DOHH2 (cell line): Measurements from ENCODE around the gene ARMC8.

Experiments used
- EZH2phosphoT487 ChIP-seq: fragments of 200-600 bp; sonication (generic); IDR thresholded peaks from 2 replicates; pipeline ENCODE4 v1.6.1; 2017; ENCODE audit warnings: borderline replicate concordance, mild to moderate bottlenecking, antibody characterized with exemption, low read length, moderate library complexity, mixed read lengths
- TF ChIP-seq, protein P1 (sequence below): fragments of 200-600 bp; sonication (generic); IDR thresholded peaks from one replicate; pipeline ENCODE4 v1.5.1; 2014; ENCODE audit warnings: antibody characterized with exemption, mild to moderate bottlenecking, low read depth, low read length; ENCODE audit not compliant: poor library complexity, severe bottlenecking

DNA sequence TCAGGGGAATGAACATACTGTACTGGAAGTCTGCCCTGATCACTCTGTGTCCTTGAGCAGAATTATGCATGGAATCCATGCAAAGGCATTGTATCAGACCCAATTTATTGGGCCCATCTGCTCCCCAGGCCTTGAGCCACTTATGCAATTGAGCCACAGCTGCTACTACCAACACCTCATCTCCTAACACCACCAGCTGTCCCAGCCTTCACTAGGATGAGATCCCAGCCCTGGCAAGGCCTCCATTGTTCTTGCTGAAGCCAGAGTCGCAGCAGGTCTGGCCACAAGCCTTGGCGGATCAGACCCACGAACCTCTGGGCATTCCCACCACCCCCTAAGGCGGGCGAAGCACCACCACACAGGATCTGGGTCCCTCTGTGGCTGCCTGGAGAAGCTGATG, 151.7 kb downstream of the ARMC8 start:
- TF ChIP-seq, protein P1, sequence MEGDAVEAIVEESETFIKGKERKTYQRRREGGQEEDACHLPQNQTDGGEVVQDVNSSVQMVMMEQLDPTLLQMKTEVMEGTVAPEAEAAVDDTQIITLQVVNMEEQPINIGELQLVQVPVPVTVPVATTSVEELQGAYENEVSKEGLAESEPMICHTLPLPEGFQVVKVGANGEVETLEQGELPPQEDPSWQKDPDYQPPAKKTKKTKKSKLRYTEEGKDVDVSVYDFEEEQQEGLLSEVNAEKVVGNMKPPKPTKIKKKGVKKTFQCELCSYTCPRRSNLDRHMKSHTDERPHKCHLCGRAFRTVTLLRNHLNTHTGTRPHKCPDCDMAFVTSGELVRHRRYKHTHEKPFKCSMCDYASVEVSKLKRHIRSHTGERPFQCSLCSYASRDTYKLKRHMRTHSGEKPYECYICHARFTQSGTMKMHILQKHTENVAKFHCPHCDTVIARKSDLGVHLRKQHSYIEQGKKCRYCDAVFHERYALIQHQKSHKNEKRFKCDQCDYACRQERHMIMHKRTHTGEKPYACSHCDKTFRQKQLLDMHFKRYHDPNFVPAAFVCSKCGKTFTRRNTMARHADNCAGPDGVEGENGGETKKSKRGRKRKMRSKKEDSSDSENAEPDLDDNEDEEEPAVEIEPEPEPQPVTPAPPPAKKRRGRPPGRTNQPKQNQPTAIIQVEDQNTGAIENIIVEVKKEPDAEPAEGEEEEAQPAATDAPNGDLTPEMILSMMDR, result no peak
- TF ChIP-seq EZH2phosphoT487, result no peak
